Measurements from ENCODE around the gene RPS8.

GRCh38 chr1:44821240-44821715 lies 45.9 kb downstream of the RPS8 start:
- TF ChIP-seq REST (IDR thresholded peaks at IDR 0.05) (no peak), CTCF (IDR thresholded peaks at IDR 0.05; ENCODE audit: low read depth, low read length, missing input control) (no peak), SP1 (IDR thresholded peaks at IDR 0.05) (no peak), RAD21 (IDR thresholded peaks at IDR 0.05) (no peak), JUND (IDR thresholded peaks at IDR 0.05) (no peak), EGR1 (IDR thresholded peaks at IDR 0.05; ENCODE audit: low read depth in 2 of 2) (no peak)
